Right lobe of liver (tissue), 4 donors: ENCODE results near the gene SPTBN2.
A peak's percentile ranks its signal among the peaks of the same experiment; 100 is the strongest.

ENCODE experiments used
- CTCF ChIP-seq, 4 donors: fragments of 200-600 bp in 3 of 4; fragments of 450-650 bp in 1 of 4; IDR thresholded peaks; one replicate each; pipeline versions ENCODE4 v1.5.1 to v1.8.0; 2016 to 2022; ENCODE audit warnings: antibody characterized with exemption in 4 of 4, mild to moderate bottlenecking in 2 of 4
- POLR2A ChIP-seq: fragments of 450-650 bp; IDR thresholded peaks from one replicate; pipeline ENCODE4 v1.6.1; 2017; ENCODE audit warnings: antibody characterized with exemption, mild to moderate bottlenecking
- donor health status: DM: no; HTN: no; CAD: no.
- donor health status: DM: no; HTN: no; CAD: no.
- donor health status: DM: no; HTN: yes; CAD: no.

DNA sequence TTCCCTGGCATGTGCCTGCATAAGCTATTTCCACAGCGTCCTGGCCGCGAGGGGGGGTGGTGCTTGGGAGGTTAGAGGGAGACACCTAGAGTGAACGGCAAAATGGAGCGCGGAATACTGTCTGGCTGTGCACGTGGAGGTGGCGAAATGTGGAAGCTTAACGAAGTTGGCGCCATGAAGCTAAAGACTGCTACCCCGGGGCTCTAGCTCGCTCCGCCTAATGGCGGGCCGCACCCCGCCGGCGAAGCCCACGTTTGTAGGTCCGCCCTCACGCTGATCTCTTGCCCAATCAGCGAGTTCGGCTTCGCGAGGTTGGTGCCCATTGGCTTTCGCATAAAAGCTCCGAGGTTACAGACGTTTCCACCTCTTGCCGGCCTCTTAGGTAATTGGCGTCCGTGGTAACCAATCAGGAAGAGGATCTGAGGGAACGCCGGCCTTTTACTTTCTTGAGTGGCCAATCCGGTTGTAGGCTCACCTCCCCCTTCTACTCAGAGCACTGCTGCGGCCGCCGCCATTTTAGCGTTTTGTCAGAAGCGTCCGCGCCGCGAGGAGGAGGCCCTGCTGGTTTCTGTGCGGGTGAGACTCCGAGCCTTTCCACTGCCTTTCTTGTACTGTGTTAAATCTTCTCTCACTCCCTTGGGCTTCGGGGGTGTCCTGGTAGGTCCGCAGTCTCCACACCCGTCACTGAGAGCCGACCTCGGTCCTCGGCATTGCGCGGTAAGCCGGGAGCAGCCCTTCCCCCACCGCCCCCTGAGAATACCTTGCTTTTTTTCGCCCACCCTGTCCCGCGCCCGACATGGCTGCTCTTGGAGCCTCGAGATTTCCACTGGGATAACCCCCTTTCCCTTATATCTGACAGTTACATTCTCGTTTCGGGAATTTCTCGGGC lies 90.6 kb downstream of the SPTBN2 start, which contains the start of gene RBM4:
- TF ChIP-seq CTCF (IDR thresholded peaks at IDR 0.05) (no peak), POLR2A (peak; percentile 80)
